GM21381 (cell line): ENCODE measurements around the gene TRAPPC5.
A peak's percentile ranks its signal among the peaks of the same experiment; 100 is the strongest.
"Not testable (repeated sequence)": the region's sequence is repeated elsewhere in the genome, so short reads cannot be mapped to it uniquely, and the experiment has no call there.

ENCODE experiments used
- ATAC-seq: cut with Tn5 transposase; IDR thresholded peaks from one replicate; pipeline ENCODE4 v1.9.1; 2021; ENCODE audit warnings: mild to moderate bottlenecking, moderate library complexity; ENCODE audit not compliant: unreplicated experiment

Gene TRAPPC5

DNA sequence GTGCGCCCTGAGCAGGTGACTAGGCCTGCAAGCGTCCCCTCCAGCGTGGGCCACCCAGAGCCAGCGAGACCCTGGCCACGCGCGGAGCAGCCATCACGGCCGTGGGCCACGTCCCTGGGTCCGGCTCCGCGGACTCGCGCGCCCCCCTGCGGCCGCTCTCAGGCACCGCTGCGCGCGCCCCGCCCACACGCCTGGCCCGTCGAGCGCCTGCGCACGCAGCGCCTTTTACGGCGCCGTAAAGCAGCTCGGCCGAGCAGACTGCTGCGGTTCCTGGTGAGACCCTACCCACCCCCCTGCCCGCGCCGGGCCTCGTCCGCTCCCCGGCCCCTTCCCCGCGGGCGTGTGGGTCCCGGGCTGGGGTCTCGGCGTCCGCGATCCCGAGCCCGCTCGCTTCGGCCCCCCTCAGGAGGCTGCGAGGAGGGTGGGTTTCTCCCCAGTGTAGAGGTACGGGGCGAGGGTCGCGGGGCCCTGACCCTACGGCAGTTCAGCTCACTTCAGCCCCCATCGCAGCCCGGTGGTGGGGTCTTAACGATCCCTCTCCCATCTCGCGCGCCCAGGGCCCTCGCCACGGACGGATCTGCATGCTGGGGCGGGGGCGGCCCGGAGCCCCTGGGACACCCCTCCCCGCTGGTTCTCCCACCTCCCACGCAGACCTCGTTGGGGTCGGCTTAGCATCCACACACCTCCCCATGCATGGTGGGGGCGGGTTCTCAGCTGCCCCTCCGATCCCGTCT is at the start of gene TRAPPC5:
Gene TRAPPC5, plus strand, starts transcription at position 228 of the 734 bp plus-strand sequence. CDS start 1,421 bp downstream, outside the sequence.
- peak; percentile 73 for ATAC-seq

- ATAC-seq = no peak
Measured at GRCh38 chr19:7631577-7631976, 49.1 kb upstream of the TRAPPC5 start.

DNA sequence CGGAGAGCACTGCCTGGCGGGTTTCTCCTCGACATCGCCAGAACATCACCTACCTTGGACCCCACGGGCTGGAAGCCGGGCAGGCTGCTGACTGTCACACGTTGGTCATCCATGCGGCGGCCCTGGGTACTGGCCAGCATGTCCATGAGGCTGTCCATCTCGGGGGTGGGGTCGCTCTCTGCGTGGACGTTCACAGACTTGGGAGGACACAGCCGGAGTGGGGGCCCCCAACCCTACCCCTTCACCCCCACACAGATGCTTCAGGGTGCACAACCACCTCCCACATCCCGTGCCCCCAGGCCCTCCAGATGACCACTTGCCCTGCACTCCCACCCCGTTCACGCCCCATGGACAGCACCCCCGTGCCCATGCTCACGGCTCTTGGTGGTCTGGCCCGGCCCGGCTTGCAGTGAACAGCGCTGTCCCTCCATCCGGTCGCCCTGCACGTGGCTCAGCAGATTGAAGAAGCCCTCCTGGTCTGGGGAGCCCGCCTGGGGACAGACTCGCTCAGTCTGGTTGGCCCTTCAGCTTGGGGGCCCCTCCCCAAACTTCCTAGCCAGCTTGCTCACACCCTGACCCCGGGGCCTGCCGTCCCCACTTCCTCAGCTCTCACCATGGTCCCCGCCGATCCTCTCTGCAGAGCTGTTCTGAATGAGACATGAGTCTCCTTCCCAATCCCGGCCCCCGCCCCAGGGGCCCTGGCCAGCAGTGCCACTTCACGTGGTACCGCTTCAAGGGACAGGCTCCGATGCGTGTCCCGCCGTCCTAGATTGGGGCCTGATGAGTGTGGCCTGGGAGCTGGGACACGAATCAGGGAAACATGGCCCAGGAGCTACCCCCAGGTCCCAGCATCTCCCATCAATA is 48.1 kb upstream of the TRAPPC5 start:
- ATAC-seq = no peak

GRCh38 chr19:7633698-7634097 is 46.9 kb upstream of the TRAPPC5 start, which contains the start of gene PCP2:
TSS of gene PCP2 (minus strand) at chr19:7633719. CDS start at chr19:7633457, 262 bp downstream.
- no peak for ATAC-seq

GRCh38 chr19:7635670-7636069 is 45.0 kb upstream of the TRAPPC5 start:
- ATAC-seq = no peak

GRCh38 chr19:7636317-7636690 is 44.3 kb upstream of the TRAPPC5 start:
- no peak for ATAC-seq

DNA sequence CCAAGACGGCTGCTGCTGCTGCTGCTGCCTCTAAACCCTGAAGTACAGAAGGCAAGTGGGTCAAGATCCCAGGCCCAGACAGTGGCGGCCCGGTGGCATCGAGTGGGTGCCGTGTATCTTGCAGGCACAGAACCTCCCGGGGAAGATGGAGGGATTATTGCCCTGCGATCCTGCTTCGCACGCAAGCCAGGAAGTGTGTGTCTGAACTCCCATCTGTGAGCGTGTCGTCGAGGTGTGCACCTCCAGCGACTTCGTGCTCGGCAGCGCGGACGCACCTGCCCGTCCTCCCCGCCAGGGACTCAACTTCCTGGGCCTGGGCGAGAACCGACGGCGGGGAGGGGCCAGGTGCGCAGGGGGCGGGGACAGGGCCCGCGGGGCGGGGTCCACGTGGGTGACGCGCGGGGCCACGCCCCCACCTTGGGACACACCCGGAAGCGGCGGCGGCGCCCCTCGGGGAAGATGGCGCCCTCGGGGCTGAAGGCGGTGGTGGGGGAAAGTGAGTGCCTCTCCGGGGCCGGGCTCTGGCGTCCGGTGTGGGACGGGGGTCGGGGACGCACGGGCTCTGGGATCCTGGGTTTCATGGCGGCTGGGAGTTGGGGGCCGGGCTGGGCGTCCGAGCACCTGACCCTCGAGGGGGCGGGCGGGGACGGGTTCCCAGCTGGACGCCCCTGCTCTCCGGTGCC is 43.8 kb upstream of the TRAPPC5 start, which contains the start of gene STXBP2:
Gene STXBP2, plus strand, starts transcription at position 420 of the 683 bp plus-strand sequence. Its CDS starts 40 bp downstream, at position 460.
- peak; percentile 70 for ATAC-seq

GRCh38 chr19:7637374-7638256 is 43.0 kb upstream of the TRAPPC5 start:
- ATAC-seq = peak; percentile 21

DNA sequence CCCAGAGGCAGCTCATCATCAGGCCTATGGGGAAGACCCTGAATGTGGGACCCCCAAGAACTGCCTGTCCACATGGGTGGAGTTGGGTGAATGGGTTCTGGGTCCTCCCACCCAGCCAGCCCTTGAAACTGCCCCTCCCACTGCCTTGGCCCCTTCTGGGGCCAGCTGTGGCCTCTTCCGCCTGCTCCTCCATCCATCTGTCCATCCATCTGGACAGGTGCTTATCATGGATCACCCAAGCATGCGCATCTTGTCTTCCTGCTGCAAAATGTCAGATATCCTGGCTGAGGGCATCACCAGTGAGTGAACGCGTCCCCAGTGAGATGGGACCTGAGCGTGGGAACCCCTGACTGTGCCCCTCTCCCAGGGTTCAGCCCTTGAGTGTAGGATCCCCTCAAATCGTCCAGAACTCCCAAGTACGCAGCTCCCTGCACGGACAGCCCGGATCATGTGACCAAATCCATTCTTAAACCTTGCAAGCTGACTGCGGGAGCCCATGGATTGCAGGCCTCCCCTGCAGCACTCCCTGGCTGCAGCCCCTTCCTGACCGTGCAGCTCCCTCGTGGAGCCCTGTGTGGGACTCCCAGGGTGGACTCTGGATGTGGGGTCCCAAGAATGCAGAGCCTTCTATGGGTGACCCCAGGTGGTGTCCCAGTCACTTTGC is 41.7 kb upstream of the TRAPPC5 start:
- ATAC-seq = no peak

GRCh38 chr19:7639863-7640348 is 40.7 kb upstream of the TRAPPC5 start:
- no peak for ATAC-seq

- no peak for ATAC-seq
Measured at GRCh38 chr19:7640803-7641202, 39.8 kb upstream of the TRAPPC5 start.

GRCh38 chr19:7641290-7642276 is 39.0 kb upstream of the TRAPPC5 start:
- no peak for ATAC-seq

DNA sequence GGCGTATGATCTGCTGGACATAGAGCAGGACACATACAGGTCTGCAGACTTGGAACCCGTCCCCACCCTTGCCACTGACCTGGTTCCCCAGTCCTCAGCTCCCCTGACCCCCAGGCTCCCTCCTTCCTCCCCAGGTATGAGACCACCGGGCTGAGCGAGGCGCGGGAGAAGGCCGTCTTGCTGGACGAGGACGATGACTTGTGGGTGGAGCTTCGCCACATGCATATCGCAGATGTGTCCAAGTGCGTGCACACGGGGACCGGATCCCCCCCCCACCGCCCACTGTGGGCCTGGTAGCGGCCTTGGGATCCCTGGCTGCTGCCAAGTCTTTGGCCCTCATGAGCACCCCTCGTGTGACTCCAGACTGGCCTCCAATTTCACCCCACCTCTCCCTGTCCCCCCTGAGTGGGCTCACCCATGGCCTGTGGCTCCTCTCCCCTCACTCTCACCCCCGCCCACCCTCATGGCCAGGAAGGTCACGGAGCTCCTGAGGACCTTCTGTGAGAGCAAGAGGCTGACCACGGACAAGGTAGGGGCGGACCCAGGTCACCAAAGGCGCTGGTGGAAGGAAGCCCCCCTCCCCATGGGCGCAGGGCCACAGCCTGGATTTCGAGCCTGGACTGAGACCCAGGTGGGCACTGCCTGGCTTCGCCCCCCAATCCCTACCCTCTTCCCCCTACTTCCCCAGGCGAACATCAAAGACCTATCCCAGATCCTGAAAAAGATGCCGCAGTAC is 38.2 kb upstream of the TRAPPC5 start:
- no peak for ATAC-seq

GRCh38 chr19:7643031-7643415 is 37.6 kb upstream of the TRAPPC5 start:
- ATAC-seq = no peak

DNA sequence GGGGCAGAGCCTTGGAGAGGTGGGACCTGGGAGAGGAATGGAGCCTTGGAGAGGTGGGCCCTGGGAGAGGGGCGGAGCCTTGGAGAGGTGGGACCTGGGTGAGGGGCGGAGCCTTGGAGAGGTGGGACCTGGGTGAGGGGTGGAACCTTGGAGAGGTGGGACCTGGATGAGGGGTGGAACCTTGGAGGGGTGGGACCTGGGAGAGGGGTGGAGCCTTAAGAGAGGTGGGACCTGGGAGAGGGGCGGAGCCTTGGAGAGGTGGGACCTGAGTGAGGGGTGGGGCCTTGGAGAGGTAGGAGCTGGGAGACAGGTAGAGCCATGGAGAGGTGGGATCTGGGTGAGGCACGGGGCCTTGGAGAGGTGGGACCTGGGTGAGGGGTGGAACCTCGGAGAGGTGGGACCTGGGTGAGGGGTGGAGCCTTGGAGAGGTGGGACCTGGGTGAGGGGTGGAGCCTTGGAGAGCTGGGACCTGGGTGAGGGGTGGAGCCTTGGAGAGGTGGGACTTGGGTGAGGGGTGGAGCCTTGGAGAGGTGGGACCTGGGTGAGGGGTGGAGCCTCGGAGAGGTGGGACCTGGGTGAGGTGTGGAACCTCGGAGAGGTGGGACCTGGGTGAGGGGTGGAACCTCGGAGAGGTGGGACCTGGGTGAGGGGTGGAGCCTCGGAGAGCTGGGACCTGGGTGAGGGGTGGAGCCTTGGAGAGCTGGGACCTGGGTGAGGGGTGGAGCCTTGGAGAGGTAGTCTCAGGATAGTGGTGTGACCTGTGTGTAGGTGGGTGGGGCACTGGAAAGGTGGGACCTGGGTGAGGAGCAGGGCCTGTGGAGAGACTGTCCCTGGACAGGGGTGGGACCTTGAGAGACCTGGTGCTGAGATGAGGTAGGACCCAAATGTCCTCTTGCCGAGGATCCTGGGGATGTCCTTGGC is 36.7 kb upstream of the TRAPPC5 start:
- not testable (repeated sequence) for ATAC-seq

GRCh38 chr19:7644550-7644877 is 36.1 kb upstream of the TRAPPC5 start:
- no peak for ATAC-seq

GRCh38 chr19:7645163-7645562 is 35.5 kb upstream of the TRAPPC5 start:
- no peak for ATAC-seq
